WTC11 (cell line): Measurements from ENCODE around the gene CNTFR. TPM values are rescaled to one million over a fixed set of nuclear protein-coding genes. Genes with fewer than 3 reads are reported as not detected.

Experiments used
- ATAC-seq: fragments of 200-7000 bp; cut with Tn5 transposase; 2 replicates; pipeline ENCODE4 v1.10.0; 2021; ENCODE audit warnings: mild to moderate bottlenecking, moderate library complexity
- CTCF ChIA-PET: fragments of 300-600 bp; sonication (Branson Sonifier 250); formaldehyde crosslinking; loops from one replicate; lab custom pipeline; 2021; ENCODE audit warnings: antibody characterized with exemption; lab: Charles Lee
- POLR2A ChIA-PET: fragments of 350-600 bp; sonication (Branson Sonifier 250); formaldehyde crosslinking; loops from one replicate; lab custom pipeline; 2021; ENCODE audit warnings: antibody characterized with exemption; lab: Charles Lee
- DNase-seq: peaks from one replicate; pipeline ENCODE4 v3.0.0; 2021; ENCODE audit warnings: low spot score
- H3K27ac Mint-ChIP-seq: 2 replicates; pipeline ENCODE4 v1.8.0; 2021; ENCODE audit warnings: mixed read lengths
- H3K27me3 Mint-ChIP-seq: 2 replicates; pipeline ENCODE4 v1.8.0; 2021; ENCODE audit warnings: low read depth, mild to moderate bottlenecking, moderate library complexity, mixed read lengths
- H3K36me3 Mint-ChIP-seq: 2 replicates; pipeline ENCODE4 v1.8.0; 2021; ENCODE audit warnings: mixed read lengths
- H3K4me1 Mint-ChIP-seq: 2 replicates; pipeline ENCODE4 v1.8.0; 2022; ENCODE audit warnings: mixed read lengths
- H3K4me3 Mint-ChIP-seq: 2 replicates; pipeline ENCODE4 v1.8.0; 2021; ENCODE audit warnings: mild to moderate bottlenecking, moderate library complexity, mixed read lengths
- H3K9me3 Mint-ChIP-seq: 2 replicates; pipeline ENCODE4 v1.8.0; 2021; ENCODE audit warnings: mixed read lengths
- CREB1 ChIP-seq: sonication (generic); formaldehyde crosslinking; IDR thresholded peaks from 2 replicates; pipeline ENCODE4 v1.8.0; 2023; ENCODE audit warnings: mild to moderate bottlenecking, missing genetic modification reagents
- CTCF ChIP-seq: fragments of 200-600 bp; IDR thresholded peaks from 2 replicates; pipeline ENCODE4 v1.8.0; 2022; ENCODE audit warnings: antibody characterized with exemption
- E2F1 ChIP-seq: sonication (generic); formaldehyde crosslinking; IDR thresholded peaks from 2 replicates; pipeline ENCODE4 v1.8.0; 2022; ENCODE audit warnings: mild to moderate bottlenecking, missing genetic modification reagents
- ETV6 ChIP-seq: sonication (generic); formaldehyde crosslinking; IDR thresholded peaks from 2 replicates; pipeline ENCODE4 v1.8.1; 2022; ENCODE audit warnings: mild to moderate bottlenecking, missing genetic modification reagents
- GABPB1 ChIP-seq: sonication (generic); formaldehyde crosslinking; IDR thresholded peaks from 2 replicates; pipeline ENCODE4 v1.8.1; 2023; ENCODE audit warnings: mild to moderate bottlenecking, missing genetic modification reagents
- HMGXB4 ChIP-seq: sonication (generic); formaldehyde crosslinking; IDR thresholded peaks from 2 replicates; pipeline ENCODE4 v1.8.1; 2023; ENCODE audit warnings: mild to moderate bottlenecking, moderate library complexity, missing genetic modification reagents
- IRF2 ChIP-seq: sonication (generic); formaldehyde crosslinking; IDR thresholded peaks from 2 replicates; pipeline ENCODE4 v1.8.0; 2022; ENCODE audit warnings: low read depth, missing genetic modification reagents, borderline replicate concordance
- MLX ChIP-seq: sonication (generic); formaldehyde crosslinking; IDR thresholded peaks from 2 replicates; pipeline ENCODE4 v1.8.1; 2023; ENCODE audit warnings: mild to moderate bottlenecking, missing genetic modification reagents, moderate library complexity
- SP1 ChIP-seq: sonication (generic); formaldehyde crosslinking; conservative IDR thresholded peaks from 2 replicates; pipeline ENCODE4 v1.8.1; 2022; ENCODE audit warnings: missing genetic modification reagents
- TEAD1 ChIP-seq: sonication (generic); formaldehyde crosslinking; IDR thresholded peaks from 2 replicates; pipeline ENCODE4 v1.8.0; 2022; ENCODE audit warnings: mild to moderate bottlenecking, missing genetic modification reagents
- ZMAT4 ChIP-seq: fragments of 250-450 bp; sonication (Bioruptor Pico); IDR thresholded peaks from 2 replicates; pipeline ENCODE4 v1.9.0; 2021; ENCODE audit warnings: mild to moderate bottlenecking
- ZNF121 ChIP-seq: sonication (generic); formaldehyde crosslinking; IDR thresholded peaks from 2 replicates; pipeline ENCODE4 v1.8.0; 2023; ENCODE audit warnings: missing genetic modification reagents
- ZNF317 ChIP-seq: sonication (generic); formaldehyde crosslinking; IDR thresholded peaks from 2 replicates; pipeline ENCODE4 v1.8.1; 2023; ENCODE audit warnings: low read depth, mild to moderate bottlenecking, moderate library complexity, missing genetic modification reagents, borderline replicate concordance
- ZNF416 ChIP-seq: fragments of 250-450 bp; sonication (Bioruptor Pico); IDR thresholded peaks from 2 replicates; pipeline ENCODE4 v1.9.0; 2021; ENCODE audit warnings: mild to moderate bottlenecking, inconsistent platforms
- ZNF512 ChIP-seq: sonication (generic); formaldehyde crosslinking; IDR thresholded peaks from 2 replicates; pipeline ENCODE4 v1.8.1; 2022; ENCODE audit warnings: missing genetic modification reagents, borderline replicate concordance
- total RNA-seq: library from RNA; stranded (reverse); gene quantifications from 3 replicates; pipeline ENCODE4 v1.2.3, GENCODE V29; 2021

The CNTFR gene
- total RNA-seq, 1 experiment from 2014 or later = 18.0 TPM

GRCh38 chr9:34634551-34635248 lies 45.2 kb upstream of the CNTFR start:
- no peak for ATAC-seq
- no peak for TF ChIP-seq IRF2
- no peak for TF ChIP-seq E2F1 (CRISPR knock-in tag)
- TF ChIP-seq ZNF317 (CRISPR knock-in tag) = no peak
- Mint-ChIP-seq H3K4me1 (peaks cover 30% of the 10 kb centered on the region), H3K4me3 (no peak overlapping the region), H3K27me3 (peaks cover 40% of the 10 kb centered on the region), H3K9me3 (no peaks in the 10 kb centered on the region), H3K36me3 (peaks cover 4% of the 10 kb centered on the region), H3K27ac (no peak overlapping the region)
- no peak for DNase-seq
- ChIA-PET POLR2A (interaction anchor here (1.2 kb wide), 1 partner anchor 11 kb away, joined by 8 read pairs; the partner anchor contains the start of gene GALT), CTCF (interaction anchor here (0.5 to 6.7 kb wide), 33 partner anchors 8 to 231 kb away, joined by 3 to 94 read pairs (median 6); partner anchors contain the start of genes DCTN3, ENHO, GALT and IL11RA)

- peak overlapping the region; percentile 26; the same call in 1 of the 2 replicates for H3K27ac Mint-ChIP-seq
- H3K36me3 Mint-ChIP-seq = peaks cover 4% of the 10 kb centered on the region
- ATAC-seq (peak; percentile 46), DNase-seq (peak; percentile 75)
- H3K4me3 Mint-ChIP-seq = no peak overlapping the region
- peaks cover 47% of the 10 kb centered on the region for H3K27me3 Mint-ChIP-seq
- ChIA-PET CTCF (interaction anchor here (0.6 to 6.7 kb wide), 33 partner anchors 9 to 230 kb away, joined by 3 to 94 read pairs (median 5); partner anchors contain the start of genes DCTN3, ENHO, GALT and IL11RA), POLR2A (interaction anchor here (1.1 to 1.2 kb wide), 2 partner anchors 9 to 12 kb away, joined by 6 to 8 read pairs; partner anchors contain the start of gene GALT)
- H3K4me1 Mint-ChIP-seq = peaks cover 34% of the 10 kb centered on the region
- no peaks in the 10 kb centered on the region for H3K9me3 Mint-ChIP-seq
- TF ChIP-seq SP1 (CRISPR knock-in tag) = peak; percentile 34; the same call in 1 of the 2 replicates
- TF ChIP-seq ZNF121 (CRISPR knock-in tag) = peak; percentile 91
- 0 out of 2 replicates have a peak, but pooled peaks have one; percentile 15 for TF ChIP-seq TEAD1 (CRISPR knock-in tag)
- TF ChIP-seq ZMAT4 (CRISPR knock-in tag) = no peak
- peak; percentile 68 for TF ChIP-seq CTCF
Measured at GRCh38 chr9:34633851-34634550, 44.5 kb upstream of the CNTFR start.

- no peak overlapping the region for H3K4me3 Mint-ChIP-seq
- POLR2A ChIA-PET = interaction anchor here (1.1 to 1.2 kb wide), 2 partner anchors 10 to 13 kb away, joined by 6 to 8 read pairs; partner anchors contain the start of gene GALT
Measured at GRCh38 chr9:34633166-34633565, 43.6 kb upstream of the CNTFR start.

More at GRCh38 chr9:34633166-34633565, 43.6 kb upstream of the CNTFR start:
- TF ChIP-seq CREB1 = no peak
- TF ChIP-seq ETV6 = no peak
- no peak for TF ChIP-seq GABPB1 (CRISPR knock-in tag)
- TF ChIP-seq HMGXB4 (CRISPR knock-in tag) = no peak
- TF ChIP-seq MLX (CRISPR knock-in tag) = no peak
- TF ChIP-seq ZNF416 (CRISPR knock-in tag) = no peak
- TF ChIP-seq ZNF512 (CRISPR knock-in tag) = no peak
- H3K27ac Mint-ChIP-seq = no peak overlapping the region
- H3K4me1 Mint-ChIP-seq = peaks cover 32% of the 10 kb centered on the region
- no peak for DNase-seq
- ATAC-seq = no peak
- CTCF ChIA-PET = interaction anchor here (0.7 to 6.7 kb wide), 25 partner anchors 8 to 896 kb away, joined by 3 to 94 read pairs (median 6); partner anchors contain the start of genes DCTN3, GALT, IL11RA and RPP25L
- peaks cover 4% of the 10 kb centered on the region for H3K36me3 Mint-ChIP-seq
- no peaks in the 10 kb centered on the region for H3K9me3 Mint-ChIP-seq
- H3K27me3 Mint-ChIP-seq = peaks cover 54% of the 10 kb centered on the region
